Stimulated activated CD4-positive, alpha-beta T cell treated with anti-CD3 and anti-CD28 coated beads, Interleukin-1b, Interleukin-23, amount 100 ng/mL, for 24 hours (primary cell): Measurements from ENCODE around the gene LPIN2.
"Not testable (repeated sequence)": the region's sequence is repeated elsewhere in the genome, so short reads cannot be mapped to it uniquely, and the experiment has no call there.

Experiments used
- DNase-seq, 4 experiments: peaks; one replicate each; pipeline ENCODE4 v3.0.0-alpha.2; 2020; ENCODE audit warnings: low read depth in 4 of 4, low spot score in 1 of 4

The LPIN2 gene

GRCh38 chr18:3046216-3046808 is 33.4 kb upstream of the LPIN2 start:
- DNase-seq, result no peak

GRCh38 chr18:3044931-3045698 is 32.2 kb upstream of the LPIN2 start:
- DNase-seq, result no peak

- no peak for DNase-seq
Measured at GRCh38 chr18:3042379-3042778, 29.4 kb upstream of the LPIN2 start.

- no peak for DNase-seq
Measured at GRCh38 chr18:3041843-3042242, 28.9 kb upstream of the LPIN2 start.

- DNase-seq, result no peak
Measured at GRCh38 chr18:3040881-3041280, 27.9 kb upstream of the LPIN2 start.

GRCh38 chr18:3040173-3040572 is 27.2 kb upstream of the LPIN2 start:
- DNase-seq, result no peak

- DNase-seq, result no peak
Measured at GRCh38 chr18:3037423-3037915, 24.5 kb upstream of the LPIN2 start.

- DNase-seq, result no peak
Measured at GRCh38 chr18:3036108-3036507, 23.2 kb upstream of the LPIN2 start.

- DNase-seq, result no peak
Measured at GRCh38 chr18:3035635-3036034, 22.7 kb upstream of the LPIN2 start.

- no peak for DNase-seq
Measured at GRCh38 chr18:3032721-3033120, 19.8 kb upstream of the LPIN2 start.

- no peak for DNase-seq
Measured at GRCh38 chr18:3029215-3029952, 16.4 kb upstream of the LPIN2 start.

GRCh38 chr18:3028115-3028514 is 15.2 kb upstream of the LPIN2 start:
- DNase-seq, result not testable (repeated sequence)

- no peak for DNase-seq
Measured at GRCh38 chr18:3027370-3027891, 14.5 kb upstream of the LPIN2 start.

- DNase-seq, result no peak
Measured at GRCh38 chr18:3025544-3025943, 12.6 kb upstream of the LPIN2 start.

- DNase-seq, result not testable (repeated sequence)
Measured at GRCh38 chr18:3023603-3024002, 10.7 kb upstream of the LPIN2 start.

GRCh38 chr18:3016585-3017297 is 3.8 kb upstream of the LPIN2 start:
- DNase-seq, result no peak

GRCh38 chr18:3015851-3016250 is 2.9 kb upstream of the LPIN2 start:
- DNase-seq, result no peak

GRCh38 chr18:3015204-3015592 is 2.3 kb upstream of the LPIN2 start:
- no peak for DNase-seq

- DNase-seq, result no peak
Measured at GRCh38 chr18:3014503-3015203, 1.7 kb upstream of the LPIN2 start.
